CD4-positive, alpha-beta T cell treated with Interleukin-6 for 4 hours (primary cell): ENCODE data around the gene LACTB.
"Not testable (repeated sequence)": the region's sequence is repeated elsewhere in the genome, so short reads cannot be mapped to it uniquely, and the experiment has no call there.

Experiments used
- DNase-seq: peaks from one replicate; pipeline ENCODE4 v3.0.0-alpha.2; 2020; ENCODE audit warnings: mixed read lengths

The LACTB gene

DNA sequence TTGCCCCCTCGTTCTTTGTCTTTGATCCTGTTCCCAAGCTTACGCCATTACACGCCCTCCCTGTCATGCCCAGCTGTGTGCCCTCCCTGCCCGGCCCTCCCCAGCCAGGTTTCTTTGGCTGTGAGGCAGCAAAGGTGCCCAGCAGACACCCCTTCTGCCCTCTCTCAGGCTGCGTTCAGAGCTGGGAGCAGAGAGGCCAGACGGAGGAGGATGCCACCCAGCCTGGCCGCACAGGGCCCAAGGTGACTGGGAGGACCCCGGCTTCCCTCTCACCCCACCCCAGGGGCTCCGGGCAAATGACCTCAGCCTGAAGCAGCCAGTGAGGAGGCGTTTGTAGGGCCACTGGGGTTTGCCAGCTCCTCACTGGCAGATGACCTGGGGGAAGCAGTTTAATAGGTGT is 30.8 kb upstream of the LACTB start:
- DNase-seq, result no peak

DNA sequence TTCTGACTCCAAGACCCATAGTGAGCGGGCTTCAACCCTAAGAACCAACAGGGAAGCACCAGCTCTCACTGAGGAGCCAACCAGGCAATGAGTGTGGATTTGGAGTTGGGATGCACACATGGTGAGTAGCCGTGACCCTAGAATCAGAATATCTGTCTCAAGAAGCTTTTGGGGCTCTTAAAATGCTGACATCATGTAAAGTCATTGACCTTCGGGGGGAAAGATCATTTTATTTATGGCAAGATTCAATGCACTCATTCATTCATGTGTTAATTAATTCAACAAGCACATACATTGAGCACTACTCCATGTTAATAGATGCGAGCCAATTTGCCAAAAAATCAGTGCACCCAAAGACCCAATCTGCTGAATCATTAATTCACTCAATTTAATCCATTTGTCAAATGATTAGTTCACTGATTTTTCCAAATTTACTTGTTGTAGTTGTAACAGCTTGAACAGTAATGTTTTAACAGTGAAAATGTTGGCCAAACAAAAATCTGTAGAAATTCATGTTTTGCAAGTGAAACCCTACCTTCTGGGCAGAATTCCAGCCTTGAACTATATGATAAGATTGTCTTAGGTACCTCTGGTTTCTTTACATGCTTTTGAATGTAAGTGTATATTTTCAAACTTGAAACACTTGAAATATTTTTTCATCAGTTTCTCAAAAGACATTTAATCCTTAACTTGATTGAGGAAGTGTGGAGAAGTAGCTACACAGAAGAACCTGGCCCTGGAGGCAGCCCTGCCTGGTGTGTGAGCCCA is 29.8 kb upstream of the LACTB start:
- no peak for DNase-seq

DNA sequence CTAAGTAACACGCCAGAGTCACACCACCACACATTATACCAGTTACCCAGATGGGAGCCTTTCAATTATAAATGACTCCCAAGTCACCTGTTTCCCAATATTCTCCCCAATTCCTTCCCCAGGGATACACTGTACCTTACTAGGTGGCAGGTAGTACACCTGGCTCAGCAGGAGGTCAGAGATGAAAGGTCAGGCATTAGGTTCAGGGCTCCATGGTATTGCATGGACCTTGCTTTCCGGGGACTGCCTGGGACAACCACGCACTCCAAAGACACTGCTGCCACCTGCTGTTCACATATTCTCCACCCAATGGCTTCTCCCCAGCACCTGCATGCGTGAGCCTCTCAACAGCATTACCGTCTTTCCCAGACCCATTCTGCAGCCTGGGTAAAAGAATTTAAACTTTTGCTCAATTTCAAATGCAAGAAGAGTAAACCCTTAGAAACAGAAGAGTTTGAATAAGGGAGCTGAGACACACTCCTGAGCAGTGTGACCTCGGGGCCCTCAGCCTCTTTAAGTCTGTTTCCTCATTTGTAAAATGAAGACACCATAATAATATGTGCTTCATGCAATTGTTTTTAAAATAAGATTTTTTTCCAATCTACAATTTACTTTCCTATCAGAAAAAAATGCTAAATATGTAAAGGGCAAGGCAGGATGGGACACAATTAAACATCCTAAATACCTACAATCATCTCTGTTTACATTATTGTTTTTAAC is 28.0 kb upstream of the LACTB start:
- peak; percentile 80 for DNase-seq

DNA sequence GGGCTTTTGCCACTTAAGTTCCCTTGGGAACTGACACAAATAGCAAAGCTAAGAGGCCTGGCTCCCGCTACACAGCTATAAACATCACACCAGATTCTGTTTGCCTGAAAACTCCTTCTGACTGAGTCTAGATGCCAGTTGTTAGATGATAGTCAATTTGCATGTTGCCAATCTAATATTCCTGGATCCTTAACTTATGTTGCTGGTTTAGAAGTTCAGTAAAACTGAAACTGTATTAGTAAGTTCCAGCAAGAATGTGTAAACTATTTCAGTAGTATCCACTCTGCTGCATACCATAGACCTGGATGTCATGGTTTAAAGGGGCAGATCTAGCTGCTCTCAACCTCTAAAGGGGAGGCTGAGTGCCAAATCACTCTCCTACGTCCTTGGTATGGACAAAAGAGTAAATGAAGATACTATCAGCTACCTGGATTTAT is 27.1 kb upstream of the LACTB start:
- DNase-seq, result no peak

DNA sequence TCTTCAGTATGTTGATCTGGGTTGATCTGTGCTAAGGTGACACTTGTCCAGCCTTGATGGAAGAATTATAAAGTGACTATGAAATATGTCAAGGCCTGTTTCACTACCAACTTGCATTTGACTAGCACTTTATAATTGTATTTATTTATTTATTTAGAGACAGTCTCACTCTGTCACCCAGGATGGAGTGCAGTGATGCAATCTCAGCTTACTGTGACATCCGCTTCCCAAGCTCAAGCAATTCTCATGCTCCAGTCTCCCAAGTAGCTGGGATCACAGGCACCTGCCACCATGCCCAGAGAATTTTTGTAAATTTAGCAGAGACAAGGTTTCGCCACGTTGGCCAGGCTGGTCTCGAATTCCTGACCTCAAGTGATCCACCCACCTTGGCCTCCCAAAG is 25.5 kb upstream of the LACTB start:
- DNase-seq, result no peak

DNA sequence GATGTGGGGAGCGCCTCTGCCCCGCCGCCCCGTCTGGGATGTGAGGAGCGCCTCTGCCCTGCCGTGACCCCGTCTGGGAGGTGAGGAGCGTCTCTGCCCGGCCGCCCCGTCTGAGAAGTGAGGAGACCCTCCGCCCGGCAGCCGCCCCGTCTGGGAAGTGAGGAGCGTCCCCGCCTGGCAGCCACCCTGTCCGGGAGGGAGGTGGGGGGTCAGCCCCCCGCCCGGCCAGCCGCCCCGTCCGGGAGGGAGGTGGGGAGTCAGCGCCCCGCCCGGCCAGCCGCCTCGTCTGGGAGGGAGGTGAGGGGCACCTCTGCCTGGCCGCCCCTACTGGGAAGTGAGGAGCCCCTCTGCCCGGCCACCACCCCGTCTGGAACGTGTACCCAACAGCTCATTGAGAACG is 22.8 kb upstream of the LACTB start:
- DNase-seq, result not testable (repeated sequence)

DNA sequence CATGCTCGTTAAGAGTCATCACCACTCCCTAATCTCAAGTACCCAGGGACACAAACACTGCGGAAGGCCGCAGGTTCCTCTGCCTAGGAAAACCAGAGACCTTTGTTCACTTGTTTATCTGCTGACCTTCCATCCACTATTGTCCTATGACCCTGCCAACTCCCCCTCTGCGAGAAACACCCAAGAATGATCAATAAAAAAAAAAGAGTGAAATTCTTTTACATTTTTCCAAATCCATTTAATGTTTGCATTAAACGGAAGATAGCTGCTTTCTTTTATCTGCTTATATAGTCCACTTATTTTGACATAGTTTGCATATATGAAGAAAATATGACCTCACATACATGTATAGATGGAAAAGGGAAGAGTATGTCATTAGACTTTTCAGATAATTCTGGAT is 22.1 kb upstream of the LACTB start:
- not testable (repeated sequence) for DNase-seq

DNA sequence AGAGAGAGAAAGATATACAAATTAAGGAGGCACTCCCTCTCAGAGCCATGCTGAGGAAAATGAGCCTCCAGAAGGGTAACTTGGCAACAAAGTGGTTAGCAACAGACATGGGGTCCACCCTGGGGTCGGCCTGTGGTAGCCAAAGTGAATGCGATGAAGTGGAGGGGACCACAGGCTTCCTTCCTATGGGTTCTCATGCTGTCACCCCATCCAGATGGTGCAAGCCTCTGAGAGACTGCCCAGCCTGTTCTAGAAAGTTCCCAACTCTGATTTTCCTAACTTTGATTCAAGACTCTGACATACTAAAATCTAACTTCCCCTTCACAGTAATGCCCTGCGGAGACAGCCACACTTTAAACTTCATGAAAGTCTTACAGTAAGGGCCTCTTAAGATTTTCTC is 18.2 kb upstream of the LACTB start:
- DNase-seq, result no peak

DNA sequence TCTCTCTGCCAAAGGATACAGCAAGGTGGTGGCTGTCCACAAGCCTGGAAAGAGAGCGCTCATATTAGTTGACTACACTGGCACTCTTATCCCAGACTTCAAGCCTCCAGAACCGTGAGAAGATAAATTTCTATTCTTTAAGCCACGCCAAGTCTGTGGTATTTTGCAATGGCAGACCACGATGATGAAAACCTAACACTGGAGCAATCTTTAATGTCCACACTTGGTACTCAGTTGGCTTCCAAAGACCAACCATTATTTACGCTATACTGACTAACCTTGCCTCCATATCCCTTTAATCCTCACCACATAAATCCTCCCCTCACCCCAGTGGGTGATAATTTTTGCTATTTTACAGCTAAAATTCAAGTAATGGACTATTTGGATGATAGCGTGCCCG is 16.9 kb upstream of the LACTB start:
- DNase-seq, result no peak

DNA sequence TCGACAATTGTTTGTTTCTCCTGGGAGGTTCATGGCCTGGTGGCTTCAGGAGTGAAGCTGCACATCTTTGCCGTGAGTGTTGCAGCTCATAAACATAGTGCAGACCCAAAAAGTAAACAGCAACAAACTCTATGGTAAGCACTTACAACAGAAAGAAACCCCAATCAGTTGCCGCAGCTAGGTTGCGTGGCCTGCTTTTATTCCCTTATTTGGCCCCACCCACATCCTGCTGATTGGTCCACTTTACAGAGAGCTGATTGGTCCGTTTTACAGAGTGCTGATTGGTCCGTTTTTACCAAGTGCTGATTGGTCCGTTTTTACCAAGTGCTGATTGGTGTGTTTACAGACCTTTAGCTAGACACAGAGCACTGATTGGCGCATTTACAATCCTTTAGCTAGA is 16.3 kb upstream of the LACTB start:
- not testable (repeated sequence) for DNase-seq

DNA sequence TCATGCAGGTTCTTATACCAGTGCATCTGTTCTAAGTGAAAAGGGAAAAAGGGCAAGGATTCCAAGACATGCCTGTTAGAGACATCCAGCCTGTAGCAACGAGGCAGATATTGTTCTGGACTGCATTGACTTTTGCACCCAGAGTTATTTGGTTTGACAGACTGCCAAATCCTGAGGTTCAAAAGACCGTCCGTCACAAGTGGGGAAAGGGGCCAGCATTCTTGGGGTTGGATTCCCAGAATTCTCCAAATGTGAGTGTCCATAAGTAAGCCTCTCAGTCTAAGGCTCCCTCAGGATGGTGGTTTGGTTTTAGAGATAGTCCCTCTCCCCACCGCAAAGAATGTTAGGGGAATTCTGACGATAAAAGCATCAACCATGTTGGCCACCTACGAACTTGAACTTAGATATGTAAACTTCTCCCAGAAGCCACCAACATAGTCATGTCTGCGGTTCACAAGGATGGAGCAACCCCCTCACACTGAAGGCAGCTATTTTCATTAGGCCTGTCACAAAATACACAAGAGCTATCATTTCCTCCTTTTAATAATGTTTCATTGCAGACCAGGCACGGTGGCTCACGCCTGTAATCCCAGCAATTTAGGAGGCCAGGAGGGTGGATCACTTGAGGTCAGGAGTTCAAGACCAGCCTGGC is 13.6 kb upstream of the LACTB start:
- no peak for DNase-seq

DNA sequence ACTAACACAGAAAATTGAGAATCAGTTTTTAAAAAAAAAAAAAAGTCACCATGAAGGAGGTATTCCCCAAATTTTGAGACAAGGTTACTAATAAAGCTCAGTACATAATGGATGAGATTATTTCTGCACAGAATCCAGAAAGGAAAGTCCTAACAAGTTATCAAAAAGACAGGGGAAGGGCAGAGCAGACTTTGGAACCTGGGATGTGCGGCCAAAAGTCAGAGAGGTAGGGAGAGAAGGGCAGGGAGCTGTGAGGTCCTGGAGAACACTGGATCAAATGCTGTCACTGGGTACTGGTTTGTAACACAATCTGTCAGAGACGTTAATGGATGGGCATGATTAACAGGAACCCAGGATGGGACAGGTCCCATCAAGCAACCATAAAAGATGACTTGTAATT is 12.2 kb upstream of the LACTB start:
- DNase-seq, result no peak

DNA sequence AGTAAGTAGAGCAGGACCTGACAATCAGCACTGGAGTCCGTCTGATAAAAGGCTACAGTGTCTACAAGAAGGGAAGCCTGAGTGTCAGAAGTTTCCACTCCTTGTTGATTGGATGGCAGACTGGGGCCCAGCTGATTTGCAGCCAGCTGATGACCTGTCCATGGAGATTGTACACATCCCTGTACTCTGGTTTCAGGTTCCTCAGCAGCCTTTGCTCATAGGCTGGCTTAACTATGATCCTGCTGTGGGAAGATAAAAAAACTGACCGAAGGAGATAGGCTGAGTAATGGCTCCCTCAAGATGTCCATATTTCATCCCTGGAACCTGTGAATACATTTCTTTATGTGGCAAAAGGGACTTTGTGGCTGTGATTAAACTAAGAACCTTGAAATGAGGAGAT is 11.7 kb upstream of the LACTB start:
- no peak for DNase-seq

DNA sequence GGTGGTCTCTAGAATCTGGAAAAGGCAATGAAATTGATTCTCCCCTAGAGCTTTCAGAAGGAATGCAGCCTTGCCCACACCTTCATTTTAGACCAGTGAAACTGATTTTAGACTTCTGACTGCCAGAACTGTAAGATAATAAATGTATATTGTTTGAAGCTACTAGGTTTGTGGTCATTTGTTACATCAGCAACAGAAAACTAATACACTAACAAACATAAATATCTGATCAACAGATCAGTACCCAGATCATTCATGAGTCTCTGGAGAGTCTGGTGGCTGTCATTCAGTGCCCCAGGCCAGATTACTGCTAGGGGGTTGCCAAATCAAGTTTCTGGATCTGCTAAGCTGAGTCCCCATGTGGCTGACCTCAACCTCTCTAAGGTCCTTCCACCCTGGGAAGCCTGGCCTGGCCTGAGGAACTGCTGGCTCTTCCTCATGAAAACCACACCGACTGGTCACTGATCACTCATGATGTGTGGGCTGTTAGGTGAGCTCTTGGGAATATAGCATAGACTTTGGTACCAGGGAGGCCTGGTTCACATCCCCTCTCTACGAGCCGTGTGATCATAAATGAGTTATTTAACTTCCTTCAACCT is 11.1 kb upstream of the LACTB start:
- no peak for DNase-seq

DNA sequence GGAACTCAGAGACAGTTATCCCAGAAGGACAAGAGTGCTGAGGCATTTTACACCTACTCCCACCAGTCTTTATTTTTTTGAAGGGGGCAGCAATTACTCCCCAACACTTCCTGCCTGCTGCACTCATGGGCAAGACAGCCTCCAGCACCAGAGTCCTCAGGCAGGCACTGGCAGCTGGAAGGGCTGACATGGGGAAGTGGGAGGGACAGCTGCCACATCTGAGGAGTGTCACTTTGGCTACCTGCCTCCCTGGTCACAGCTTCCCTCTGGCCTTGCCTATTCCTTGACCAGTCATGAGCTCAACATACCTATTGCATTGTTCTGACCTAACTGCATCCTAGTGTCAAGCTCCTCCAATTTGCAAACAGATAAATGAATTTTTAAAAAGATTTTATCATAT is 10.2 kb upstream of the LACTB start:
- no peak for DNase-seq

DNA sequence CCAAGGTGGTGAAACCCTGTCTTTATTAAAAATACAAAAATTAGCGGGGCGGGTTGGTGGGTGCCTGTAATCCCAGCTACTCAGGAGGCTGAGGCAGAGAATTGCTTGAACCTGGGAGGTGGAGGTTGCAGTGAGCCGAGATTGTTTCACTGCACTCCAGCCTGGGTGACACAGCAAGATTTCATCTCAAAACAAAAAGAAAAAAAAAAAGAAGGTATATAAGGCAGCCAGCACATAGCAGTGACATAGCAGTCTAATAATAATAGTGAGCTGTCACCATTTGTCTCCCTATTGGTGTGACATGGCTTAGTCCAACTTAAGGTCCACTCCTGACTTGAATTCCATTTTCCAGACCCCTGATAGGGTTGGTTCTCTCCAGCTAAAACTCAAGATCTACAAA is 8.8 kb upstream of the LACTB start:
- DNase-seq, result no peak

DNA sequence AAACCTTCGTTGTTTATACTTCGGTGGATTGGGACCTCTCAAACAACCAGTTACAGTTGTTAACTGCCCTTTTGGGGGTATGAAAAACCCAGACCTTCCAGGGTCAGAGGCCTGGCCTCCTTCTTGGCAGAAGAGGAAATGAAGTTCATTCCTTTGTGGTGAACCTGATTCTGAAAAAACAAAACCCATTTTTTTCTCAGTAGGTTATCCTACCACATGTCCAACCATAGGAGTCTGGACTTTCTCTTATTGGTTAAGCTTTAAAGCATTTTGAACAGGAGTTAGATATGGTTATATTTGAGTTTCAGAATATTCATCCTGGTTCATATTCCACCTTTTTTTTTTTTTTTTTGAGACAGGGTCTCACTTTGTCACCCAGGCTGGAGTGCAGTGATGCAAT is 7.2 kb upstream of the LACTB start:
- DNase-seq, result no peak

DNA sequence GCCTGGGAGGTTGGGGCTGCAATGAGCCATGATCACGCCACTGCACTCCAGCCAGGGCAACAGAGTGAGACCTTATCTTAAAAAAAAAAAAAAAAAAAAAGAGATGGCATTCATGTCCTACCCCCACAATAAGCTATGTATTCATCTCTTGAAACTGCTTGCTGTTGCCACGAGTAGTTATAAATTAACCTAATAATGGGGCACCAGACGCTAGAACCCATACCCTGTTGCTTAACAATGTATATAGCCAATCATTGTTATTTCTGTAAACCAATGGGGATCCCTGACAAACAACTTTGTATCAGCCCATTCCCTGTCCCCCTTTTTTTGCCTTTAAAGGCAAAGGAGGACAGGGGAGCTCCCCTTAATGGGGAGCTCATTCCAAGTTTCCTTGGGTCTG is 2.8 kb upstream of the LACTB start:
- no peak for DNase-seq

DNA sequence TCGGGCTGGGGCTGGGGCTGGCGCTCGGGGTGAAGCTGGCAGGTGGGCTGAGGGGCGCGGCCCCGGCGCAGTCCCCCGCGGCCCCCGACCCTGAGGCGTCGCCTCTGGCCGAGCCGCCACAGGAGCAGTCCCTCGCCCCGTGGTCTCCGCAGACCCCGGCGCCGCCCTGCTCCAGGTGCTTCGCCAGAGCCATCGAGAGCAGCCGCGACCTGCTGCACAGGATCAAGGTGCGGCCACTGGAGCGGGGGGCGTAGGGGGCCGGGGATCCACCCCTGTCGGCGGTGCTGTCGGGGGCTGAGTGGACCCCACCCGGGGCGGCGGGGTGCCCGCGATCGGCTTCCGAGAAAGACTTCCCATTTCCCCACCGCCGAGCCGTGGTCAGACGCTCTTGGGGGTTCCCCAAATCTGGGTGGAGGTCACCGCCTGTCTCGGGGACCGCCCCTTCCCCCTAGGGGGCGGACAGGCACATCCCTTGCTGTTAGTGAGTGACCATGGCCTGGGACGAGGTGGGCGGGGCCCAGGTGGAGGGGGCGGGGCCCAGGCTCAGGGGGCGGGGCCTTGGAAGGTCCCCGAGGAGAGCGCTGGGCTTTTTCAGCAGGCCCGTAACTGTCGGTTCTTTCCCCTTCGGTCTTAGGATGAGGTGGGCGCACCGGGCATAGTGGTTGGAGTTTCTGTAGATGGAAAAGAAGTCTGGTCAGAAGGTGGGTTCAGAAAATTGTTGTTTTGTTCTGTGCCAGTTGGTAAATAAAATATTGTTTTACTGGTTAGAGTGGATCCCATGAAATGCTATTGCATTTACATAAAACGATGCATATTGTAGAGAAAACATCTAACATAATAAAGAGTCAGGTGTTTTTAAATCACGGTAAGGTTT is 578 bp downstream of the LACTB start:
- DNase-seq, result peak; percentile 83

DNA sequence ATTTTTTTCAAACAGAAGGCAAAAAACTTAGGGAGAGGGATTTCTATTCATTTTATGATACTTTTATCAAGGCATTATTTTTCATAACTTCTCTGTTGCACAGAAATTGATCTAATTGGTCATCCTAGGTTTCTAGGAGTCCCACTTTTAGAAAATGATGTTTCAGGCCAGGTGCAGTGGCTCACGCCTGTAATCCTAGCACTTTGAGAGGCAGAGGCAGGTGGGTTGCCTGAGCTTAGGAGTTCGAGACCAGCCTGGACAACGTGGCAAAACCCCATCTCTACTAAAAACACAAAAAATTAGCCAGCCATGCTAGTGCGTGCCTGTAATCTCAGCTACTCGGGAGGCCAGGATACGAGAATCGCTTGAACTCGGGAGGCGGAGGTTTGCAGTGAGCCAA is 2.8 kb downstream of the LACTB start:
- no peak for DNase-seq

DNA sequence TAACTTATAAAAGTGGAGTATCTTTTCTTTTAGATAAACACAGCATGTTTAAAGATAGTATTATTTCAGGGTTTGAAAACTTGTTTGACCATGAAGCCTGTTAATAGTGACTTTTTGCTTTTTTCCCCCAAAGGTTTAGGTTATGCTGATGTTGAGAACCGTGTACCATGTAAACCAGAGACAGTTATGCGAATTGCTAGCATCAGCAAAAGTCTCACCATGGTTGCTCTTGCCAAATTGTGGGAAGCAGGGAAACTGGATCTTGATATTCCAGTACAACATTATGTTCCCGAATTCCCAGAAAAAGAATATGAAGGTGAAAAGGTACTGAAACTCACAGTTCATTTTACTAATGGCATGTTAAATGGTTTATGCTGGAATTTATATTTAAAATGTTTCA is 5.1 kb downstream of the LACTB start:
- no peak for DNase-seq

DNA sequence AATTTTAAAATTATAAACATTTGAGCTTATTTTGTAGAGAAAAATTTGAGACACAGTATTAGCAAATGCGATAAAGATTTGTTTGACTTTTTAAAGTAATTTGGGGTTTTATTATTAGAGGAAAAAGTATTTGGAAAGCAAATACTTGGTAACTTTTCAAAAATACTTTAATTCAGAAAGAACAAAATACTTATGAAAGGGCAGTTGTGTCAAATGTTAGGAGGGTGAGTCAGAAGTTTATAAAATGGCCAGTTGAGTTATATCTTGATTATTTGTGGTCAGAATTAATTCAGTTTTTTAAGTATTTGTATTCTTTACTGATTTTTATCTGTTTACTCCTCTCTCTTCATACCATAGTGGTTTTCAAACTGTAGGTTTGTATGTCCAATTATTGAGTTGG is 12.1 kb downstream of the LACTB start:
- DNase-seq, result no peak
